Neural progenitor cell (in vitro differentiated cells): ENCODE measurements around the gene DTNA. TPM values are rescaled to one million over a fixed set of nuclear protein-coding genes. Genes with fewer than 3 reads are reported as not detected.

Experiments
- DNase-seq: peaks from one replicate; pipeline ENCODE4 v3.0.0-alpha.2; 2016; ENCODE audit warnings: low spot score
- H2AFZ ChIP-seq: fragments of 200-600 bp; sonication (generic); replicated peaks from 2 replicates; pipeline ENCODE4 v1.6.1; 2016; ENCODE audit warnings: antibody characterized with exemption
- H3F3A ChIP-seq: fragments of 200-600 bp; sonication (generic); 2 replicates; pipeline ENCODE4 v1.6.1; 2016; ENCODE audit warnings: antibody characterized with exemption, low read depth
- H3K27ac ChIP-seq: fragments of 200-600 bp; sonication (generic); 2 replicates; pipeline ENCODE4 v1.5.1; 2016; ENCODE audit warnings: mild to moderate bottlenecking
- H3K27me3 ChIP-seq: fragments of 200-600 bp; sonication (generic); 2 replicates; pipeline ENCODE4 v1.6.1; 2016; ENCODE audit warnings: mild to moderate bottlenecking, moderate library complexity
- H3K36me3 ChIP-seq: fragments of 200-600 bp; sonication (generic); 2 replicates; pipeline ENCODE4 v1.5.1; 2016
- H3K4me1 ChIP-seq: fragments of 200-600 bp; sonication (generic); 2 replicates; pipeline ENCODE4 v1.6.1; 2016; ENCODE audit warnings: mixed run types
- H3K4me2 ChIP-seq: fragments of 200-600 bp; sonication (generic); 2 replicates; pipeline ENCODE4 v1.6.1; 2016
- H3K4me3 ChIP-seq: fragments of 200-600 bp; sonication (generic); 2 replicates; pipeline ENCODE4 v1.5.1; 2016
- H3K79me2 ChIP-seq: fragments of 200-600 bp; sonication (generic); 2 replicates; pipeline ENCODE4 v1.6.1; 2016; ENCODE audit warnings: low read depth
- H3K9ac ChIP-seq: fragments of 200-600 bp; sonication (generic); 2 replicates; pipeline ENCODE4 v1.6.1; 2016
- H3K9me3 ChIP-seq: fragments of 200-600 bp; sonication (generic); 2 replicates; pipeline ENCODE4 v1.5.1; 2016; ENCODE audit warnings: low read depth
- H4K20me1 ChIP-seq: fragments of 200-600 bp; sonication (generic); 2 replicates; pipeline ENCODE4 v1.6.1; 2016; ENCODE audit warnings: low read depth
- H3K27ac Mint-ChIP-seq: 3 replicates; pipeline ENCODE4 v1.8.0; 2021; ENCODE audit warnings: mixed read lengths
- H3K27me3 Mint-ChIP-seq: 2 replicates; pipeline ENCODE4 v1.8.0; 2022; ENCODE audit warnings: low read depth, mild to moderate bottlenecking, inconsistent platforms, moderate library complexity, mixed read lengths; ENCODE audit not compliant: insufficient read depth
- H3K36me3 Mint-ChIP-seq: 3 replicates; pipeline ENCODE4 v1.8.0; 2021; ENCODE audit warnings: mixed read lengths
- H3K4me1 Mint-ChIP-seq: 3 replicates; pipeline ENCODE4 v1.8.0; 2021; ENCODE audit warnings: mixed read lengths
- H3K4me3 Mint-ChIP-seq: 3 replicates; pipeline ENCODE4 v1.8.0; 2021; ENCODE audit warnings: mild to moderate bottlenecking, moderate library complexity, mixed read lengths
- H3K9me3 Mint-ChIP-seq: 3 replicates; pipeline ENCODE4 v1.8.0; 2020; ENCODE audit warnings: mixed read lengths
- CTCF ChIP-seq: fragments of 200-600 bp; sonication (generic); IDR thresholded peaks from 2 replicates; pipeline ENCODE4 v1.5.1; 2017; ENCODE audit warnings: antibody characterized with exemption, mild to moderate bottlenecking
- EZH2 ChIP-seq: fragments of 200-600 bp; sonication (generic); IDR thresholded peaks from 2 replicates; pipeline ENCODE4 v1.6.1; 2017; ENCODE audit warnings: antibody characterized with exemption, mild to moderate bottlenecking, moderate library complexity
- EZH2phosphoT487 ChIP-seq: fragments of 200-600 bp; sonication (generic); IDR thresholded peaks from 2 replicates; pipeline ENCODE4 v1.6.1; 2017; ENCODE audit warnings: antibody characterized with exemption
- total RNA-seq: library from RNA; depleted of rRNA; stranded (reverse); fragments of >200 nt; gene quantifications from 2 replicates; pipeline ENCODE4 v1.2.3, GENCODE V29; 2015; ENCODE audit warnings: low replicate concordance

The DTNA gene
- total RNA-seq, 1 donor from 2014 or later = 15.0 TPM

GRCh38 chr18:34926683-34927082, 216.6 kb downstream of the DTNA start:
- Mint-ChIP-seq H3K9me3 (no peaks in the 10 kb centered on the region), H3K27me3 (no peaks in the 10 kb centered on the region), H3K27ac (no peak overlapping the region), H3K4me3 (no peak overlapping the region), H3K36me3 (no peaks in the 10 kb centered on the region), H3K4me1 (peaks cover 12% of the 10 kb centered on the region)
- no peaks in the 10 kb centered on the region for H3K36me3 ChIP-seq
- no peak overlapping the region for H3K9ac ChIP-seq
- no peak overlapping the region for H3K4me2 ChIP-seq
- peaks cover 5% of the 10 kb centered on the region for H3F3A ChIP-seq
- H3K79me2 ChIP-seq = no peaks in the 10 kb centered on the region
- no peaks in the 10 kb centered on the region for H3K9me3 ChIP-seq
- H3K27ac ChIP-seq = no peak overlapping the region
- H2AFZ ChIP-seq = no peak overlapping the region
- TF ChIP-seq EZH2 (no peak), CTCF (no peak), EZH2phosphoT487 (no peak)
- H4K20me1 ChIP-seq = no peaks in the 10 kb centered on the region
- H3K4me3 ChIP-seq = no peak overlapping the region
- no peak for DNase-seq
- H3K27me3 ChIP-seq = no peaks in the 10 kb centered on the region
- peaks cover 8% of the 10 kb centered on the region for H3K4me1 ChIP-seq

- Mint-ChIP-seq H3K36me3 (no peaks in the 10 kb centered on the region), H3K4me1 (peaks cover 7% of the 10 kb centered on the region), H3K27me3 (no peaks in the 10 kb centered on the region), H3K9me3 (no peaks in the 10 kb centered on the region), H3K27ac (no peak overlapping the region), H3K4me3 (no peak overlapping the region)
- Histone ChIP-seq H3K4me3 (no peak overlapping the region), H3K27ac (no peak overlapping the region), H3K27me3 (no peaks in the 10 kb centered on the region), H3K36me3 (no peaks in the 10 kb centered on the region), H2AFZ (peak overlapping the region; percentile 18), H3K4me2 (no peak overlapping the region), H3F3A (no peaks in the 10 kb centered on the region), H3K4me1 (peaks cover 3% of the 10 kb centered on the region), H3K79me2 (no peaks in the 10 kb centered on the region), H3K9ac (no peak overlapping the region), H3K9me3 (no peaks in the 10 kb centered on the region), H4K20me1 (no peaks in the 10 kb centered on the region)
- no peak for DNase-seq
- no peak for TF ChIP-seq CTCF
- TF ChIP-seq EZH2phosphoT487 = no peak
- no peak for TF ChIP-seq EZH2
These were observed 218.1 kb downstream of the DTNA start for GRCh38 chr18:34928088-34928753.

GRCh38 chr18:34928754-34929335, 218.7 kb downstream of the DTNA start:
- TF ChIP-seq EZH2phosphoT487 (no peak), CTCF (no peak), EZH2 (no peak)
- Histone ChIP-seq H3K4me2 (no peak overlapping the region), H3F3A (no peaks in the 10 kb centered on the region), H3K9me3 (no peaks in the 10 kb centered on the region), H3K79me2 (no peaks in the 10 kb centered on the region), H2AFZ (peak overlapping the region; percentile 18), H3K27ac (no peak overlapping the region), H3K9ac (no peak overlapping the region), H3K4me1 (no peaks in the 10 kb centered on the region), H3K27me3 (no peaks in the 10 kb centered on the region), H3K36me3 (no peaks in the 10 kb centered on the region), H4K20me1 (no peaks in the 10 kb centered on the region), H3K4me3 (no peak overlapping the region)
- Mint-ChIP-seq H3K9me3 (no peaks in the 10 kb centered on the region), H3K4me3 (no peak overlapping the region), H3K27me3 (no peaks in the 10 kb centered on the region), H3K36me3 (no peaks in the 10 kb centered on the region), H3K4me1 (peaks cover 7% of the 10 kb centered on the region), H3K27ac (no peak overlapping the region)
- no peak for DNase-seq
